ENCODE measurements around the gene TANC1. TPM values are rescaled to one million over a fixed set of nuclear protein-coding genes. Genes with fewer than 3 reads are reported as not detected.

Gene TANC1
- total RNA-seq, 1 donor from 2014 or later: not detected

GRCh38 chr2:159074605-159075004, 106.2 kb downstream of the TANC1 start:
- POLR2A ChIA-PET: no interaction called here
- DNase-seq (no peak), ATAC-seq (ENCODE audit: low read depth) (no peak)
- H3K36me3 Mint-ChIP-seq (ENCODE audit: low read depth): no peaks in the 10 kb centered on the region
- H3K4me3 Mint-ChIP-seq: no peak overlapping the region
- intact Hi-C loops (cut with micrococcal nuclease): no loop called here
- no peaks in the 10 kb centered on the region for H3K4me1 Mint-ChIP-seq
- H3K9me3 Mint-ChIP-seq: no peaks in the 10 kb centered on the region
- no peak for TF ChIP-seq CTCF (IDR thresholded peaks at IDR 0.05)
- H3K27me3 Mint-ChIP-seq: no peaks in the 10 kb centered on the region
- no peak overlapping the region for H3K27ac Mint-ChIP-seq
- CTCF ChIA-PET: no interaction called here

DNA sequence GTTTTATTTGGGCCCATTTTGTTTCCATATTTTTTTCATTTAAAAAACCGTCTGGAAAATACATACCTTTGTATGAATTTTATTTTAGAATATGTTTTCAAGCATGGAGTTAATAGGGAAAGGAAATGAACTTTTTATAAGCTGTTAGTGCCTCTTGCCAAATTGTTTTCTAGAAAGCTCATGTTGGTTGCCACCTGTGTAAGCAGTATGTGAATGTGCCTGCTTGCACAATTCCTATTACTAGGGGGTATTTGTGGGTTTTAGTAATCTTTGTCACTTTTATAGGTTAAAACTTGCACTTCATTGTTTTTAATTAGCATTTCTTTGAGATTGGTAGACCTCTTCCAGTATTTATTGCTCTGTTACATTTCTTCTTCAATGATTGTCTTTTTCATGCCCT, 107.3 kb downstream of the TANC1 start:
- CTCF ChIA-PET: no interaction called here
- peaks cover 5% of the 10 kb centered on the region for H3K27me3 Mint-ChIP-seq
- H3K4me3 Mint-ChIP-seq: no peak overlapping the region
- H3K9me3 Mint-ChIP-seq: no peaks in the 10 kb centered on the region
- POLR2A ChIA-PET: no interaction called here
- intact Hi-C loops (cut with micrococcal nuclease): no loop called here
- H3K36me3 Mint-ChIP-seq (ENCODE audit: low read depth): no peaks in the 10 kb centered on the region
- no peak overlapping the region for H3K27ac Mint-ChIP-seq
- no peaks in the 10 kb centered on the region for H3K4me1 Mint-ChIP-seq
- no peak for DNase-seq
- ATAC-seq (ENCODE audit: low read depth): no peak
- TF ChIP-seq CTCF (IDR thresholded peaks at IDR 0.05): no peak

GRCh38 chr2:159076241-159076640, 107.8 kb downstream of the TANC1 start:
- ChIA-PET POLR2A (no interaction called here), CTCF (no interaction called here)
- no peak for TF ChIP-seq CTCF (IDR thresholded peaks at IDR 0.05)
- no peaks in the 10 kb centered on the region for H3K9me3 Mint-ChIP-seq
- H3K27ac Mint-ChIP-seq: no peak overlapping the region
- no peak overlapping the region for H3K4me3 Mint-ChIP-seq
- intact Hi-C loops (cut with micrococcal nuclease): no loop called here
- H3K27me3 Mint-ChIP-seq: peaks cover 5% of the 10 kb centered on the region
- H3K36me3 Mint-ChIP-seq (ENCODE audit: low read depth): no peaks in the 10 kb centered on the region
- ATAC-seq (ENCODE audit: low read depth) (no peak), DNase-seq (no peak)
- H3K4me1 Mint-ChIP-seq: no peaks in the 10 kb centered on the region

DNA sequence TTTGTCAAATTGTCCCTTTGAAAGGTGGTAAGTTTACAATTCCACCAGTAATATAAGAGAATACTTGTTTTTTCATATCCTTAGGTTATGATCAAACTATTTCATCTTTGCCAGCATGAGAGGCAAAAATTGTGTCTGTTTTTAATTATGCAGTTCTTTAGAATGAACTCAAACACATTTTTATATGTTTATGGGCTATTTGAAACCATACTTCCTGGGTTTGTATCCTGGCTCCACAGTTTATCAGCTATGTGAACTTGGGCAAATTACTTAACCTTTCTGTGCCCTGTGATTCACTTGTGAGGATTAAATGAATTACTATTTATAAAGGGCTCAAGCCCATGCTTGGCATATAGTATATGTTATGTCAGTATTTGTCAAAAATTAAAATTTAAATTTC, 109.4 kb downstream of the TANC1 start:
- Mint-ChIP-seq H3K9me3 (no peaks in the 10 kb centered on the region), H3K4me3 (no peak overlapping the region), H3K27me3 (peaks cover 5% of the 10 kb centered on the region), H3K27ac (no peak overlapping the region), H3K4me1 (no peaks in the 10 kb centered on the region), H3K36me3 (ENCODE audit: low read depth) (no peaks in the 10 kb centered on the region)
- ATAC-seq (ENCODE audit: low read depth): no peak
- DNase-seq: no peak
- intact Hi-C loops (cut with micrococcal nuclease): no loop called here
- ChIA-PET POLR2A (no interaction called here), CTCF (no interaction called here)
- no peak for TF ChIP-seq CTCF (IDR thresholded peaks at IDR 0.05)

GRCh38 chr2:159078443-159078842, 110.0 kb downstream of the TANC1 start:
- ATAC-seq (ENCODE audit: low read depth) (no peak), DNase-seq (no peak)
- no peak for TF ChIP-seq CTCF (IDR thresholded peaks at IDR 0.05)
- ChIA-PET POLR2A (no interaction called here), CTCF (no interaction called here)
- no peak overlapping the region for H3K27ac Mint-ChIP-seq
- no peaks in the 10 kb centered on the region for H3K9me3 Mint-ChIP-seq
- intact Hi-C loops (cut with micrococcal nuclease): no loop called here
- H3K36me3 Mint-ChIP-seq (ENCODE audit: low read depth): no peaks in the 10 kb centered on the region
- no peak overlapping the region for H3K4me3 Mint-ChIP-seq
- peaks cover 5% of the 10 kb centered on the region for H3K27me3 Mint-ChIP-seq
- no peaks in the 10 kb centered on the region for H3K4me1 Mint-ChIP-seq

All from activated B cell treated with CpG ODN at 0.5 μM for 24 hours (primary cell).